Measurements from ENCODE around the gene PRKCA. TPM values are rescaled to one million over a fixed set of nuclear protein-coding genes. Genes with fewer than 3 reads are reported as not detected.
A peak's percentile ranks its signal among the peaks of the same experiment; 100 is the strongest.

The PRKCA gene
- total and polyA plus RNA-seq, 2 of the 13 experiments (the other 11 are each of a cell fraction or from before 2014, with no cell fraction given), result 18.5 to 21.5 TPM

- no peak; the same call in 1 of the 2 replicates for TF ChIP-seq PRDM10 (CRISPR knock-in tag; IDR thresholded peaks at IDR 0.05; ENCODE audit: low read depth)
- TF ChIP-seq FUBP1 (CRISPR knock-in tag; IDR thresholded peaks at IDR 0.05; ENCODE audit: borderline replicate concordance), result 0 out of 2 replicates have a peak, but pooled peaks have one; percentile 60
- no peak for TF ChIP-seq ZNF841 (CRISPR knock-in tag; IDR thresholded peaks at IDR 0.05; ENCODE audit: borderline replicate concordance)
- TF ChIP-seq CREM (IDR thresholded peaks at IDR 0.05), result peak; percentile 41; the same call in 1 of the 2 replicates
- TF ChIP-seq CREM (CRISPR knock-in tag; IDR thresholded peaks at IDR 0.05), result no peak
- TF ChIP-seq ETV6 (CRISPR knock-in tag; conservative IDR thresholded peaks at IDR 0.05), result no peak
- TF ChIP-seq ZNF749 (CRISPR knock-in tag; IDR thresholded peaks at IDR 0.05; ENCODE audit: borderline replicate concordance), result no peak
- TF ChIP-seq TBL1XR1 (IDR thresholded peaks at IDR 0.05; ENCODE audit: borderline replicate concordance, low read length, partially characterized antibody), result no peak
- TF ChIP-seq SP2 (CRISPR knock-in tag; IDR thresholded peaks at IDR 0.05), result no peak
- TF ChIP-seq GZF1 (CRISPR knock-in tag; IDR thresholded peaks at IDR 0.05), result no peak
- TF ChIP-seq ZNF142 (CRISPR knock-in tag; IDR thresholded peaks at IDR 0.05), result no peak
- peak; percentile 66 for TF ChIP-seq ASH2L (IDR thresholded peaks at IDR 0.05; ENCODE audit: insufficient read length, low read depth, low read length)
- no peak for TF ChIP-seq ZNF260 (CRISPR knock-in tag; IDR thresholded peaks at IDR 0.05; ENCODE audit: borderline replicate concordance, low read depth)
- no peak for TF ChIP-seq TERF1 (CRISPR knock-in tag; IDR thresholded peaks at IDR 0.05)
- no peak for TF ChIP-seq RORA (CRISPR knock-in tag; IDR thresholded peaks at IDR 0.05)
These were observed 149.1 kb downstream of the PRKCA start (continued) for GRCh38 chr17:66451188-66452149.

Measured in HepG2 (cell line).